T-helper 2 cell treated with Interferon-gamma antibody and Interleukin-4, amounts not matched to agents 5 μg/mL and 100 μg/mL, for 36 hours (primary cell): ENCODE data around the gene NDUFB5.
"Not testable (repeated sequence)": the region's sequence is repeated elsewhere in the genome, so short reads cannot be mapped to it uniquely, and the experiment has no call there.

ENCODE experiments used
- DNase-seq: peaks from one replicate; pipeline ENCODE4 v3.0.0; 2021; ENCODE audit warnings: low spot score
- H3K27ac Mint-ChIP-seq: one replicate; pipeline ENCODE4 v1.8.0; 2021; ENCODE audit warnings: mild to moderate bottlenecking, mixed read lengths
- H3K27me3 Mint-ChIP-seq: one replicate; pipeline ENCODE4 v1.8.0; 2021; ENCODE audit warnings: low read depth, mixed read lengths
- H3K36me3 Mint-ChIP-seq: one replicate; pipeline ENCODE4 v1.8.0; 2021; ENCODE audit warnings: low read depth, mixed read lengths
- H3K4me1 Mint-ChIP-seq: one replicate; pipeline ENCODE4 v1.8.0; 2021; ENCODE audit warnings: low read depth, mixed read lengths
- H3K4me3 Mint-ChIP-seq: one replicate; pipeline ENCODE4 v1.8.0; 2022; ENCODE audit warnings: mild to moderate bottlenecking, moderate library complexity, mixed read lengths
- H3K9me3 Mint-ChIP-seq: one replicate; pipeline ENCODE4 v1.8.0; 2021; ENCODE audit warnings: mixed read lengths

Gene NDUFB5

DNA sequence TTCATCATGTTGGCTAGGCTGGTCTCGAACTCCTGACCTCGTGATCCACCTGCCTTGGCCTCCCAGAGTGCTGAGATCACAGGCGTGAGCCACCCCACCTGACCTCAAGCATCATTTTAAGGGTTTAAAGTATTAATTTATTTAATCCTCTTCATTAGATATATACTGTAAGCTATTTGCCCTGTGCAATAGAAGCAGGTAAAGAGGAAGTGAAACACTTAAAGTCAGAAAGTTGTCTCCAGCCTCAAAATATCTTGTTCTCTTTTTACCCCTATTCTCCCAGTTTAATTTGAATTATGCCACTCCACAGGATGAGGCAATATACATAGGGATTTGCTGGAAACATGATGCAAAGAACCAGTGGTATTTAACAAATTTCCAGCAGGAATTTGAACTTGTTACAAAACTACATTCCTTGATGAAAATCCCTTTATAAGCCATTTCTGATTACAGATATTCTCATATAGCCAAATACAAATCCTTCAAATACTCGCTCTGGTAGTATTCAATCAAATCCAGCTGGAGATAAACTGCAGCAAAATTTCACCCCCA, 2.0 kb downstream of the NDUFB5 start:
- DNase-seq: no peak
- Mint-ChIP-seq H3K27me3 (no peaks in the 10 kb centered on the region), H3K27ac (peak overlapping the region; percentile 55), H3K4me3 (peak overlapping the region; percentile 2), H3K9me3 (no peaks in the 10 kb centered on the region), H3K4me1 (peaks cover 36% of the 10 kb centered on the region), H3K36me3 (peaks cover 24% of the 10 kb centered on the region)

DNA sequence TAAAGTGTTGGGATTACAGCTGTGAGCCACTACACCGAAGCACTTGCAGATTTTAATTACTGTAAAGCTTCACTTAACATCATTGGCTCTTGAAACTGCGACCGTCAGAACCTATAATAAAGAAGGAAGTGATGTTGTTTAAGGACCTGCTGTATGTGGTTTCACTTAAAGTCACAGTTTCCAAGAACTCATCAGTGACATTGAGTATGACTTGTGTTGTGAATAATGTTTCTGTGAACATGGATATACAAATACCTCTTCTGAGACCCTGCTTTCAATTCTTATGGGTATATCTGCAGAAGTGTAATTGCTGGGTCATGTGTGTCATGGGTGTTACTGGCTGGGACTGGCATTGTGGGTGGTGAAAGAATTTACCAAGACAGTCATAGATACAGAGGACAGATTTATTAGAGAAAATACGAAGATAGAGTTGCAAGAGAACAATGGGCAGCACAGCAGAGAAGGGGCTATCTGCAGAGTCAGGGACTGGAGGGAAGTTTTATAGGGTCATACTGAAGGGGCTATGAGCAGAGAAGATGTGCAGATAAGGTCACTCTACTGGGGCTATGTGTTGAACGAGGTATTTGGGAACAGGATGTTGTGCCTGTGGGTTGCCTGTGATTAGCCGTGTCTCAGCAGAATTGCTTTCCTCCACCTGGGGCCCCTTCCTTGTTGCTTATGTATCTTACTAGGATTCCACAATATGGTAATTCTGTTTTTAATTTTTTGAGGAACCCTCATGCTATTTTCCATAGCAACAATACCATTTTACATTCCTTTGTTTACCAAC, 4.5 kb downstream of the NDUFB5 start:
- H3K27ac Mint-ChIP-seq: peak overlapping the region; percentile 94
- H3K4me3 Mint-ChIP-seq: peak overlapping the region; percentile 83
- H3K27me3 Mint-ChIP-seq: no peaks in the 10 kb centered on the region
- peaks cover 27% of the 10 kb centered on the region for H3K36me3 Mint-ChIP-seq
- H3K9me3 Mint-ChIP-seq: no peaks in the 10 kb centered on the region
- peaks cover 43% of the 10 kb centered on the region for H3K4me1 Mint-ChIP-seq
- DNase-seq: peak; percentile 36

DNA sequence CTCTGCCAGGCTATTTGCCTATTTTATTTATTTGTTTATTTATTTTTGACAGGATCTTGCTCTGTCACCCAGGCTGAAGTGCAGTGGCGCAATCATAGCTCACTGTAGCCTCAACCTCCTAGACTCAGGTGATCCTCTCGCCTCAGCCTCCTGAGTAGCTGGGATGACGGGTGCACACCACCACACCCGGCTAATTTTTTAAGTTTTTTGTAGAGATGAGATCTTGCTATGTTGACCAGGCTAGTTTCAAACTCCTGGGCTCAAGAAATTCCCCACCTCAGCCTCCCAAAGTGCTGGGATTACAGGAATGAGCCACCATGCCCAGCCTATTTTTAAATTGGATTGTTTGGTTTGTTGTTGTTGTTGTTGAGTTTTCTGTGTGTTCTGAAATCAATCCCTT, 5.5 kb downstream of the NDUFB5 start:
- no peak for DNase-seq
- Mint-ChIP-seq H3K4me3 (no peak overlapping the region), H3K4me1 (peaks cover 44% of the 10 kb centered on the region), H3K36me3 (peaks cover 22% of the 10 kb centered on the region), H3K9me3 (no peaks in the 10 kb centered on the region), H3K27me3 (no peaks in the 10 kb centered on the region), H3K27ac (peak overlapping the region; percentile 94)

- Mint-ChIP-seq H3K4me3 (no peak overlapping the region), H3K36me3 (peaks cover 27% of the 10 kb centered on the region), H3K27ac (no peak overlapping the region), H3K27me3 (no peaks in the 10 kb centered on the region), H3K4me1 (peaks cover 24% of the 10 kb centered on the region), H3K9me3 (no peaks in the 10 kb centered on the region)
- DNase-seq: no peak
These were observed 9.2 kb downstream of the NDUFB5 start for GRCh38 chr3:179613807-179614206.

DNA sequence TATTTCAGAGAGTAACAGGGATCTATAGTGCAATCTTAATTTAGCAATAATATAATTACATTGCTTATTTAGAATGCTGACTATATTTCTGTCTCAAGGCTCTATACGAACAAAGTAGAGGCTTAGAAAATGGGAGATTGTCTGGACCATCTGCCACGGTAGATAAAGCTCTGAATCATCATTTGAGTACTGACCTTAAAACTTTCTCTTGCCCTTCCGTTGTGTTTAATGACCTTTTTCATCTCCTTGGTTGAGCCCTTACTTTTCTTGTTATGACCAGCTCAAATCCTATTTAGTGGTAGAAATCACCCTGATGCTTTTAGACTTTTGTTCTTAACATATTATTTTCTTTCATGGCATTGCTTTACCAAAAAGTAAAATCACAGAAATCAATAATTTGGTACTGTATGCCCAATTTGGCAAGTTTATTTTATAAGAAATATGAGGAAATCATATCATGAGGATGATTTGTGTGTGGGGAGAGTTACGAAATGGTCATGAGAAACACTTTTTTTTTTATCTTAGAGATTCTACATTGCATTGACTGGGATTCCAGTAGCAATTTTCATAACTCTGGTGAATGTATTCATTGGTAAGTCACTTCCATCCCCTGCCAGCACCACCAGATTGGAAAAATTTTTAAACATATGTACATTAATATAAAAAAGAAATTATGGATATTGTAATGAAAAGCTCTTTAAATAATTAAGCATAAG, 11.0 kb downstream of the NDUFB5 start:
- no peak for DNase-seq
- Mint-ChIP-seq H3K9me3 (no peaks in the 10 kb centered on the region), H3K4me3 (no peak overlapping the region), H3K4me1 (peaks cover 12% of the 10 kb centered on the region), H3K36me3 (peaks cover 32% of the 10 kb centered on the region), H3K27ac (no peak overlapping the region), H3K27me3 (no peaks in the 10 kb centered on the region)

- no peaks in the 10 kb centered on the region for H3K9me3 Mint-ChIP-seq
- H3K27ac Mint-ChIP-seq: no peak overlapping the region
- peaks cover 58% of the 10 kb centered on the region for H3K36me3 Mint-ChIP-seq
- no peaks in the 10 kb centered on the region for H3K4me1 Mint-ChIP-seq
- no peak for DNase-seq
- H3K27me3 Mint-ChIP-seq: no peaks in the 10 kb centered on the region
- H3K4me3 Mint-ChIP-seq: no peak overlapping the region
These were observed 17.4 kb downstream of the NDUFB5 start for GRCh38 chr3:179622023-179622422.

GRCh38 chr3:179624451-179624850, 19.9 kb downstream of the NDUFB5 start:
- no peaks in the 10 kb centered on the region for H3K4me1 Mint-ChIP-seq
- no peak overlapping the region for H3K4me3 Mint-ChIP-seq
- peaks cover 44% of the 10 kb centered on the region for H3K36me3 Mint-ChIP-seq
- H3K27ac Mint-ChIP-seq: no peak overlapping the region
- no peak for DNase-seq
- H3K9me3 Mint-ChIP-seq: no peaks in the 10 kb centered on the region
- H3K27me3 Mint-ChIP-seq: no peaks in the 10 kb centered on the region

- H3K36me3 Mint-ChIP-seq: peaks cover 3% of the 10 kb centered on the region
- H3K4me1 Mint-ChIP-seq: no peaks in the 10 kb centered on the region
- no peaks in the 10 kb centered on the region for H3K9me3 Mint-ChIP-seq
- no peak overlapping the region for H3K27ac Mint-ChIP-seq
- no peak for DNase-seq
- H3K4me3 Mint-ChIP-seq: no peak overlapping the region
- no peaks in the 10 kb centered on the region for H3K27me3 Mint-ChIP-seq
These were observed 26.3 kb downstream of the NDUFB5 start for GRCh38 chr3:179630753-179631451.

GRCh38 chr3:179640469-179640868, 35.9 kb downstream of the NDUFB5 start:
- DNase-seq: no peak
- H3K27ac Mint-ChIP-seq: no peak overlapping the region
- H3K36me3 Mint-ChIP-seq: no peaks in the 10 kb centered on the region
- peaks cover 7% of the 10 kb centered on the region for H3K4me1 Mint-ChIP-seq
- no peaks in the 10 kb centered on the region for H3K27me3 Mint-ChIP-seq
- no peak overlapping the region for H3K4me3 Mint-ChIP-seq
- H3K9me3 Mint-ChIP-seq: no peaks in the 10 kb centered on the region

GRCh38 chr3:179642871-179643270, 38.3 kb downstream of the NDUFB5 start:
- no peaks in the 10 kb centered on the region for H3K27me3 Mint-ChIP-seq

DNA sequence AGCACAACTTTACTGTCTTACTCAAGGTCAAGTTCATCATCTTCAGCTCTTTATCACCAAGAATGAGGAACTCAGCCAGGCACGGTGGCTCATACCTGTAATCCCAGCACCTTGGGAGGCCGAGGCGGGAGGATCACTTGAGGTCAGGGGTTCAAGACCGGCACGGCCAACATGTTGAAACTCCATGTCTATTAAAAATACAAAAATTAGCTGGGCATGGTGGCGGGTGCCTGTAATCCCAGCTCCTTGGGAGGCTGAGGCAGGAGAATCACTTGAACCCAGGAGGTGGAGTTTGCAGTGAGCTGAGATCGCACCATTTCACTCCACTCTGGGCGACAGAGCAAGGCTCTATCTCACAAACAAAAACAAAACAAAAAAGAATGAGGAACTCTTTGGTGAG, 39.2 kb downstream of the NDUFB5 start:
- not testable (repeated sequence) for H3K27ac Mint-ChIP-seq, DNase-seq, H3K9me3 Mint-ChIP-seq, H3K4me1 Mint-ChIP-seq, H3K27me3 Mint-ChIP-seq, H3K36me3 Mint-ChIP-seq, H3K4me3 Mint-ChIP-seq

More at GRCh38 chr3:179642871-179643270, 38.3 kb downstream of the NDUFB5 start:
- no peak for DNase-seq
- H3K9me3 Mint-ChIP-seq: no peaks in the 10 kb centered on the region
- no peak overlapping the region for H3K4me3 Mint-ChIP-seq
- peaks cover 7% of the 10 kb centered on the region for H3K4me1 Mint-ChIP-seq
- H3K36me3 Mint-ChIP-seq: no peaks in the 10 kb centered on the region
- H3K27ac Mint-ChIP-seq: no peak overlapping the region

DNA sequence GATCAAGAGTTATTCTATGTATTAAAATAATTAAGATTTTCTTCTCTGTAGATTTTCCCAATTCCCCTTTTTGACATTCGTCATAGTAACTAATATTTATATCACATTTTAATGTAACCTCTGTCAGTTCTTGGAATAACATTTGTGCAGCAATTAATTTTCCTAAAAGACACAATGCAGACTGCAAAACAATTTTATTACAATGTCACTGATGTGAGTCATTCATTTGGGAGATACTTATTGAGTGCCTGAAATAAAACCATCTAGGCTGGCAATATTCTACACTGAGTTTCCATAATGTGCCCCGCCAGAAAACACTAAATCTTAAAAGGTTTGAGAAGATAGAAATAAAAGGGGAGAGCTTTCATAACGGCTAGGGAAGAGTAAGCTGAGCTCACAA, 41.6 kb downstream of the NDUFB5 start:
- peaks cover 7% of the 10 kb centered on the region for H3K4me1 Mint-ChIP-seq
- no peak overlapping the region for H3K27ac Mint-ChIP-seq
- no peak overlapping the region for H3K4me3 Mint-ChIP-seq
- no peaks in the 10 kb centered on the region for H3K9me3 Mint-ChIP-seq
- no peak for DNase-seq
- H3K27me3 Mint-ChIP-seq: no peaks in the 10 kb centered on the region
- no peaks in the 10 kb centered on the region for H3K36me3 Mint-ChIP-seq

GRCh38 chr3:179651687-179652446, 47.3 kb downstream of the NDUFB5 start:
- Mint-ChIP-seq H3K4me3 (peak overlapping the region; percentile 77), H3K27ac (peak overlapping the region; percentile 22), H3K36me3 (peaks cover 19% of the 10 kb centered on the region), H3K9me3 (no peaks in the 10 kb centered on the region), H3K27me3 (peaks cover 9% of the 10 kb centered on the region), H3K4me1 (peaks cover 23% of the 10 kb centered on the region)
- DNase-seq: no peak
